ENCODE data around the gene ZNF254.
"Not testable (repeated sequence)": the region's sequence is repeated elsewhere in the genome, so short reads cannot be mapped to it uniquely, and the experiment has no call there.

ZNF254 gene

DNA sequence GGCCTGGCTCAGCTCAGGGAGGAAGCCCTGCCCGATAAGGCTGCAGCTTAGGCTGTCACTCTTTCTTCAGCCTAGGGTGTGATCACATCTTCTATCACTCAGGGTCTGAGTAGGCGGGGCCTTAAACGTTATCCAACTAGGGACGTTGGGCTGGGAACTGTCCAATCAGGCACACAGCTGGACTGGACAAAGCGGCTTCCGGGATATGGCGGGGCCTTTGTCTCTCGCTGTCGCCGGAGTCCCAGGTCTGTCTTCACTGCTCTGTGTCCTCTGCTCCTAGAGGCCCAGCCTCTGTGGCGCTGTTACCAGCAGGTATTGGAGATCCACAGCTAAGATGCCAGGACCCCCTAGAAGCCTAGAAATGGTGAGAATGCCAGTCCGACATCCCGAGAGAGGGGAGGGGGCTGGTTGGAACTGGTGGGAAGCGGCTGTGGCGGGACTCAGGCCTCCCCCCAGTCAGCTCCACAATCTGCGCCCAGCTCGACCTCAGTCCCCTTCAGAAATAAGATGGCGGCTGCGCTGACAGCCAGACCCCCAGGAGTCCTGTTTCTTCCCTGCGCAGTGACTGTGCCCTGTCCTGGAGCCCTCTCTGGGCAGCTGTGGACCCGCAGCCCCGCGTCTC is at the start of gene ZNF254:
Gene ZNF254 (plus strand): TSS at position 214 of the 622 bp plus-strand sequence. CDS start 121 bp downstream, at position 335.
- peak; percentile 97 to 99 for DNase-seq

DNA sequence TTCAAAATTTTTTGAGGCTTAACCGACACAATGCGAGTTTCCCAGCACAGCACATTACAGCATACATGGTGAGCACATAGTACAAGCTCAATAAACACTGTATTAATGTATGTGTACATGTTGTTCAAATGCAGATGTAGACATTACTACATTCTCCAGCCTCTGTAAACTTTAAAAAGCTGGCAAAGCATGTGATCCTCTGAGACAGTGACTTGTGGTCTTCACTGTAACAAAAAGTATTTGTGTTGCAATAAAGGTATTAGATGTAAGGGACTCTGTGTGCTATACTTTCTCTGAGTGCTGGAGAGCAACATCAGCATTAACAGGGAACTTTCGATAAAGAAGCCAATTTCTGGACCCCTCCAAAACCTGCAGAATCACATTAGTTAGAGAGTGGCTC is 46.4 kb upstream of the ZNF254 start:
- DNase-seq = no peak

- not testable (repeated sequence) for DNase-seq
Observed at GRCh38 chr19:24041326-24041725, 45.7 kb upstream of the ZNF254 start.

DNA sequence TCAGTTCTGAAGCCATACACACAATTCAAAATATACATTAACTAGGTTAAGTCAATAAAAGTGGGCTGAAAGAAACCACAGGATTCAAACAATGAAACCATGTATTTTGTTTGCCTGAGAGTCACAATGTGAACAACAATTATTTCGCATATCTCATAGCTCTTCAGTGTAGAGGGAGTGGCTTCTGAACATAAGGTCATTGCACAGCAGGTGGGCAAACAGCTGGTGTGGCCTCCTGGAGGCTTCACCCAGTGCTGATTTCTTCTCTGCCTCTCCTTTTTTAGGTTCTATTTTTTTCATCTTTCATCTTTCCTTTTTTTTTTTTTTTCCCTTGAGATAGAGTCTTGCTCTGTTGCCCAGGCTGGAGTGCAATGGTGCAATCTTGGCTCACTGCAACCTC is 40.4 kb upstream of the ZNF254 start:
- peak in 1 of 2 experiments; percentile 64 for DNase-seq

DNA sequence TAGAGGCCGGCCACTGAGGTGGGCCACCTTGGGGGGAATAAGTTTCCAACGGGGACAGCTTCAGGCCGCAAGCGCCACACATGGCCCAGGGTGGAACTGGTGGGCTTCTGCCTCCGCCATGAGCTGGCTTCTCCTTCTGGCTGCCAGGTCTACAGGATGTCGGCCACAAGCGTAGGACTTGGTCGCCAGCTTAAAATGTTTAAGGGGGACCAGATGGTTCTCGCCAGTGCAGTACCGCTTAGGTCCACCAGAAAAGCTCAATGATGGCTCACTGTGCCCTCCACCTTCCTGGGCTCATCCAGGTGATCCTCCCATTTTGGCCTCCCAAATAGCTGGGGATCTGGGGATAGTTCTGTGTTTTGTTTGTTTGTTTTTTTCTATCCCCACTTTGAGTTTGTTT is 38.7 kb upstream of the ZNF254 start:
- no peak for DNase-seq

GRCh38 chr19:24049537-24049936 is 37.5 kb upstream of the ZNF254 start:
- no peak for DNase-seq

GRCh38 chr19:24051516-24051915 is 35.5 kb upstream of the ZNF254 start:
- no peak for DNase-seq

DNA sequence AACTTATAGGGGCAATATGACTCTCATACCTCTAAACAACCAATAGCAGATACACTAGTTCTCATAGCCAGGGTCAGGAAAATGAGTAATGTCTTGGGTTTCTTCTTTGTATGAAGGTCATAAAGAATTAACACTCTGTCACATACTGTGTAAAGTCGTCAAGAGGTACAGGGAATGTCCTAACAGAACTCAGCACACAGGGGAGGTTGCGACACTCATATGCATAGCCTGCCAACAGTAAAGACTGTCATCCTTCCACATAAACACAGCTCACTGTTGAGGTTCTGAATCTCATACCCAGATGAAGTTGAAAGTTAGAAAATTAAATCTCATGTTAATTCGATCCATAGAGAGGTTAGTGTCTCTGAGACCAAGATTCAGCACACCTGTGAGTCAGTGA is 34.2 kb upstream of the ZNF254 start:
- no peak for DNase-seq

DNA sequence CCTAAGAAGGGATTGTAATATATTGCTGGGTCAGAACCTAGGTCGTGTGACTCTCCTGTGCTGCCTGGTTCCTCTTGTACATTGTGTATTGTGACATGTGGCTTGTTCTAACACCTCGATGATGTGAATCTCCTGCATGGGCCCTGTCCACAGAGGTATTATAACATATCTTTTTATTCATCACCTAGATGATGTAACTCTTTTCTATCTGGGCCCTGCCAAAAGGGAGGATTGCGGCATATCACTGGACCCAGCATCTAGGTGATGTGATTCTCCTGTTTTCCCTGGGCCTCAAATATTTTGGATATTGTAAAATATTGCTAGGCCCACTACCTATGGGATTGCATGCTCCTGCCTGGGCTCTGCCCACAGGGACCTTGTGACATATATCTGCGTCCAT is 33.4 kb upstream of the ZNF254 start:
- no peak for DNase-seq

DNA sequence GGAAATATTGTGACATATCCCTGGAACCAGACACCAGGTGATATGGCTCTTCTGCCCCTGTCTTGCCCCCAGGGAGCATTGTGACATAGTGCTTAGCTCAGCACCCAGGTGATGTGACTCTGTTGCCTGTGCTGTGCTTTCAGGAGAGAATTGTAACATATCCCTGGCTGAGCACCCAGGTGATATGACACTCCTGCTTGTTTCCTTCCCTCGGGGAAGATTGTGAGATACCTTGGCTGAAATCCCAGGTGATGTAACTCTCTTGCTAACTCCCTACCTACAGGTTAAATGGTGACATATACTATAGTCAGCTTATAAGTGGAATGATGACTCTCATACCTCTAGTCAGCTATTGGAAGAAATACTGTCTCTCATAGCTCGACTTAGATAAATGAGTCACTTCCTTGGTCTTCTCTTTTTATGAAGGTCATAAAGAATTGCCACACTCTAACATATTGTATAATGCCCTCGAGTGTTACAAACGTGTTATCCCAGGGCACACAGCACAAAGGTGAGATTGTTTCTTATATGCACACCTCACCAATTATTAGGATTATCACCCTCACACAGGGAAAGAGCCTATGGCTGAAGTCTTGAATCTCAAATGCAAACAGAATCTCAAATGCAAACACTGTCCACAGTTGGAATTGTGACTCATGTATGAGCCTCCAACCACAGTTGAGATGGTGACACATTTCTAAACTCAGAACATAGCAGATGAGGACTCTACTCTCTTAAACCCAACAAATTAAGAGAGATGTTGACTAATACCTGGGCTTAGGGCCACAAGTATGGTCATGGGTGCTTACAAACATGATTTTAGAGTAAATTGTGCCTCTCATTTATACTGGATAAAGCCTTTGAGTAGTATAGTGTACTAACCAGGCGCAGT is 32.7 kb upstream of the ZNF254 start:
- DNase-seq = no peak

DNA sequence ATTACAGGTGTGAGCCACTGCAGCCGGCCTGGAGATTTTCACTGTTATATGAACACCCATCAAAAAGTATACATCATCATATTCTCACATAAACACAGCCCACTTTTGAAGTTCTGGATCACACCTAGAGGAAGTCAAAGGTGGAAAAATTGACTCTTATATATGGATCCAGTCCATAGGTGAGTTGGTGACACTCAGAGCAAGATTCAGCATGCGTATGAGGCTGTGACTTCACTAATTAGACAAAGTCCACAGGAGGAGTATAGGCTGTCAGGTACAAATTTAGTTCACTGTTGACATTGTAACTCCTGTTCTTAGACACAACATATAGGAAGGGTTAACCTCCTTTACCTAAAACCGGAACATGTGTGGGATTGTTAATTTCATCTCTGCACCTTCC is 31.4 kb upstream of the ZNF254 start:
- no peak for DNase-seq

DNA sequence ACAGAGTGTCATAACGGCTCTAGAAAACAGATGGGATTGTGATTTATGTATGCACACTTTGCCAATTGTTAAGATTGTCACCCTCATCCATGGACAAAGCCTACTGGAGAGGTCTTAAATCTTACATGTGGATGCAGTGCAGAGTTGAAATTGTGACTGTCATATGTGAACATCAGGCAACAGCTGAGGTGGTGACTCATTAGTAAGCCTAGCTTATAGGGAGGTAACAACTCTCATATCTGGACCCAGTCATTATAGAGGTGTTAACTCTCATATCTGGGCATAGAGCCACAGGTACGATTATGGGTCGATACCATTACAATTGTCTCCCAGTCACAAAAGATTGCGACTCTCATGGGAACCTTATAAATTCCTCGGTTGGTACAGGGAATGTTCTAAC is 29.8 kb upstream of the ZNF254 start:
- DNase-seq = peak; percentile 22 to 82

DNA sequence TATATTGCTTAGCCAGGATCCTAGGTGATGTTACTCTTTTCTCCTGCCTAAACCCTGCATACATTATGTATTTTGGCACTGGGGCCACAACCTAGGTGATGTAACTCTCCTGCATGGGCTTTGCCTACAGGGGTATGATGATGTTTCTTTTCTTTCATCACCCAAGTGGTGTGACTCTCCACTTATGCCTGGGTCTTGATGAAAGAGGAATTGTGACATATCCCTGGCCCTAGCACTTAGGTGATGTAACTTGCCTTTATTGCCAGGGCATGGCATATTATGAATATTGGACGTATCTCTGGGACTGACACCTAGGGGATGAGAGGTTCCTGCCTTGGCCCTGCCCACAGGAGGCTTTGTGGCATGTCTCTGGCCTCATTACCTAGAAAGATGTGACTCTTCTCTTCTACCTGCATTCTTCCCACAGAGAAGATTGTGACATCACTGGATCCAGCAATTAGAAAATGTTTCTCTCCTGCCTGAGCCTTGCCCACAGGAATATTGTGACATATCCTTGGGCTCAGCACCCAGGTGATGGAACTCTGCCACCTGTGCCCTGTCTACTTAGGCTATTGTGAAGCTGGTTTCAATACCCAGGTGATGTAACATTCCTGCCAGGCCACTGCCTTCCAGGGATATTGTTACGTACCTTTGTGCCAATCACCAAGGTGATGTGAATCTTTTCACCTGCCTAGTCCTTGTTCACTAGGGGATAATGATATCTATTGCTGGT is 27.3 kb upstream of the ZNF254 start:
- DNase-seq = no peak

DNA sequence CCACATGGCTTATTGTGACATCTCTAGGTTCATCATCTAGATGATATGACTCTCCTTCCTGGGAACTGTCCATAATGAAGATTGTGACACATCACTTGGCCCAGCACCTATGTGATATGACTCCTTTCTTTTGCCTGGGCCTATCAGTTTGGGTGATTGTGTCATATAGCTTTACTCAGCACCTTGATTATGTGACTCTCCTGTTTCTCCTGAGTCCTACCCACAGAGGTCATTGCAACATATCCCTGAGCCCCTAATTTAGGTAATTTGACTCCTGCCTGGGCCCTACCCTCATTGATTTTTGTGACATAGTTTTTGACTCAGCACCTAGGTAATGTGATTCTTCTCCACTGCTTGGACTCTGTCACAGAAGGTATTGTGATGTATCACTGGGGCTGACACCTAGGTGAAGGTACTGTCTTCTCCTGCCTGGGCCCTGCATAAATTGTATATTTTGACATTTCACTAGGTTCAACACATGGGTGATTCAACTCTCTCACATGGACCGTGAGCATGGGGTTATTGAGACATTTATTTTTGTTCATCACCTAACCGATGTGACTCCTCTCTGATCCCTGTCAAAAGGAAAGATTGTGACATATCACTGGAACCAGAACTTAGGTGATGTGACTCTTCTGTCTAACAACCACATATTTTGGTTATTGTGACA is 26.2 kb upstream of the ZNF254 start:
- no peak for DNase-seq

GRCh38 chr19:24062190-24062589 is 24.8 kb upstream of the ZNF254 start:
- DNase-seq = no peak

DNA sequence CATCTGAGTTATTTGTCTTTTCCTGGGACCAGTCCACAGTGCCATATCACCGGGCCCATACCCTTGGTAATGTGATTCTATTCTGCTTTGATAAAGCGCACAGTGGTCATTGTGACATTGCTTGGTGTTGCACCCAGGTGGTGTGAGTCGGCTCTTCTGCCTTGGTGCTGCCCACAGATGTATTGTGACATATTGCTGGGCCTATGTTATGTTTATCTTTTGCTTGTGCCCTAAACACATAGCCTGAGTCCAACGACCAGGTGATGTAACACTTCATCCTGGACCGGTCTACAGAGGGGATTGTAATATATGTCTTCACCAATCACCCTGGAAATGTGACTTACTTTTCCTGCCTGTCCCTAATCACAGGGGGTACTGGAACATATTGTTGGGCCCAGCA is 23.7 kb upstream of the ZNF254 start:
- DNase-seq = no peak

GRCh38 chr19:24064175-24064574 is 22.8 kb upstream of the ZNF254 start:
- DNase-seq = no peak

- no peak for DNase-seq
Observed at GRCh38 chr19:24065243-24065642, 21.7 kb upstream of the ZNF254 start.

DNA sequence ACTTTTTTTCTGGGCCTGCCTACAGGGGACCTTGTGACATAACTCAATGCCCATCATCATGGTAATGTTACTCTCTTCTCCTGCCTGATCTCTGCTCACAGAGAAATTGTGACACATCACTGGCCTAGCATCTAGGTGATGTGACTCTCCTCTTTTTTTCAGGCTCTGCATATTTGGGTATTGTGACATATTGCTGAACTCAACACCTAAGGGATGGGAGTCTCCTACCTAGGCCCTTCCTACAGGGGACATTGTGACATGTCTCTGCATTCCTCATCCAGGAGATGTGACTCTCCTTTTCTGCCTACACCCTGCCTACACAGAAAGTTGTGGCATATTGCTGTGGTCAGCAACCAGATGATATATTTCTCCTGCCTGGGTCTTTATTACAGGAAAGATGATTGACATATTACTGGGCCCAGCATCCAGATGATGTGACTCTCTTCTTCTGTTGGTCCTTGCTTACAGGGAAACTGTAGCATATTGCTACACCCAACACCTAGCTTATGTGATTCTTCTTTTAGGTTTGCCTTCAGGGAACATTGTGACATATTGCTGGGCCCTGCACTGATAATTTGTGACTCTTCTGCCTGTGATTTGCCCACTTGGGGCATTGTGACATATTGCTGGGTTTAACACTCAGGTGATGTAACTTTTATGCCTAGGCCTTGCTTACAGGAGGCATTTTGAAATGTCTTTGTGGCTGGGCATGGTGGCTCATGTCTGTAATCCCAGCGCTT is 21.0 kb upstream of the ZNF254 start:
- no peak for DNase-seq

- no peak for DNase-seq
Observed at GRCh38 chr19:24069905-24070657, 16.9 kb upstream of the ZNF254 start.

GRCh38 chr19:24071078-24071477 is 15.9 kb upstream of the ZNF254 start:
- DNase-seq = no peak

GRCh38 chr19:24072720-24073119 is 14.3 kb upstream of the ZNF254 start:
- no peak for DNase-seq

Data from NCI-H524 (cell line).